Sigmoid colon (tissue), 4 donors: ENCODE data around the gene GALNT18.

Experiments
- EP300 ChIP-seq, 4 donors: sonication (generic); formaldehyde crosslinking; IDR thresholded peaks; one replicate each; pipeline ENCODE4 v1.6.1; 2017; ENCODE audit warnings: antibody characterized with exemption in 4 of 4
- POLR2A ChIP-seq, 2 donors: fragments of 450-650 bp; IDR thresholded peaks; one replicate each; pipeline ENCODE4 v1.6.1; 2016; ENCODE audit warnings: antibody characterized with exemption in 2 of 2, mild to moderate bottlenecking in 2 of 2, moderate library complexity in 2 of 2
- POLR2AphosphoS5 ChIP-seq, 4 donors: sonication (generic); formaldehyde crosslinking; IDR thresholded peaks; one replicate each; pipeline ENCODE4 v1.6.1; 2017; ENCODE audit warnings: antibody characterized with exemption in 4 of 4
- TF ChIP-seq, protein P1 (sequence below), 4 experiments: fragments of 450-650 bp in 3 of 4; fragments of 200-600 bp in 1 of 4; IDR thresholded peaks; one replicate each; pipeline ENCODE4 v1.5.1; 2016 to 2019; ENCODE audit warnings: antibody characterized with exemption in 4 of 4, mild to moderate bottlenecking in 3 of 4, moderate library complexity in 2 of 4

DNA sequence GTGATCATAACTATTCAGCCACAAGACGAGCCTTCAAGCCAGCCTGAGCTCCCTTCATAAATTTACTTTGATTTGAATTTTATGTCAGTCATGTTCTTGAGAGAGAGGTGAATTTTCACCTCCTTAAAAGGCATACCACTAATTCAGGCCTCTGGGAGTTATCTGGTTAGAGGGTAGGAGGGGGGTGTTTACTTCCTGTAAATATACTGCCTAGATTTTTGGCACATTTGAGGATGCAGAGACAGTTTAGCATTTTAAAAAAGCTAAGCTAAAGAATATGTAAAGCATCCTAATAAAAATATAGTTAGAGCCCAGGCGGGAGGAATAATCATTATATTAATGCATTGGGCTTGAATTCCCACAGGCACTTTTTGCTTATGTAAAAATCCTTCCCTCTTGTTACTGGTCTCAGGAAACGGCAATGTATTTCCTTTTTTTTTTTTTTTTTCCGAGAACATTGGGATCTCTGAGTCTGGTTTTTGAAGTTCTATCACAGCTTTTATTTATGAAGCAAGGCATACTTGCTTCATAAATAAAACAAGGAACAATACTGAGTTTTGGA is 385.2 kb downstream of the GALNT18 start:
- TF ChIP-seq POLR2A (IDR thresholded peaks at IDR 0.05) (no peak), EP300 (IDR thresholded peaks at IDR 0.05) (no peak), POLR2AphosphoS5 (IDR thresholded peaks at IDR 0.05) (no peak)
- TF ChIP-seq, protein P1, sequence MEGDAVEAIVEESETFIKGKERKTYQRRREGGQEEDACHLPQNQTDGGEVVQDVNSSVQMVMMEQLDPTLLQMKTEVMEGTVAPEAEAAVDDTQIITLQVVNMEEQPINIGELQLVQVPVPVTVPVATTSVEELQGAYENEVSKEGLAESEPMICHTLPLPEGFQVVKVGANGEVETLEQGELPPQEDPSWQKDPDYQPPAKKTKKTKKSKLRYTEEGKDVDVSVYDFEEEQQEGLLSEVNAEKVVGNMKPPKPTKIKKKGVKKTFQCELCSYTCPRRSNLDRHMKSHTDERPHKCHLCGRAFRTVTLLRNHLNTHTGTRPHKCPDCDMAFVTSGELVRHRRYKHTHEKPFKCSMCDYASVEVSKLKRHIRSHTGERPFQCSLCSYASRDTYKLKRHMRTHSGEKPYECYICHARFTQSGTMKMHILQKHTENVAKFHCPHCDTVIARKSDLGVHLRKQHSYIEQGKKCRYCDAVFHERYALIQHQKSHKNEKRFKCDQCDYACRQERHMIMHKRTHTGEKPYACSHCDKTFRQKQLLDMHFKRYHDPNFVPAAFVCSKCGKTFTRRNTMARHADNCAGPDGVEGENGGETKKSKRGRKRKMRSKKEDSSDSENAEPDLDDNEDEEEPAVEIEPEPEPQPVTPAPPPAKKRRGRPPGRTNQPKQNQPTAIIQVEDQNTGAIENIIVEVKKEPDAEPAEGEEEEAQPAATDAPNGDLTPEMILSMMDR (IDR thresholded peaks at IDR 0.05), result no peak
